HS-27A (cell line): ENCODE results near the gene FAM193A.
"Not testable (repeated sequence)": the region's sequence is repeated elsewhere in the genome, so short reads cannot be mapped to it uniquely, and the experiment has no call there.

Experiments used
- DNase-seq: peaks from one replicate; pipeline ENCODE4 v3.0.0-alpha.2; 2012; ENCODE audit warnings: low read depth, missing footprints

The FAM193A gene

GRCh38 chr4:2576290-2576689, 39.8 kb downstream of the FAM193A start:
- DNase-seq = no peak

- DNase-seq = no peak
These were observed 41.7 kb downstream of the FAM193A start for GRCh38 chr4:2578106-2578505.

GRCh38 chr4:2579910-2580309, 43.5 kb downstream of the FAM193A start:
- DNase-seq = no peak

- no peak for DNase-seq
These were observed 46.6 kb downstream of the FAM193A start for GRCh38 chr4:2583092-2583491.

- no peak for DNase-seq
These were observed 47.1 kb downstream of the FAM193A start for GRCh38 chr4:2583517-2583916.

GRCh38 chr4:2586502-2586901, 50.1 kb downstream of the FAM193A start:
- no peak for DNase-seq

- DNase-seq = no peak
These were observed 50.9 kb downstream of the FAM193A start for GRCh38 chr4:2587213-2587823.

- no peak for DNase-seq
These were observed 51.8 kb downstream of the FAM193A start for GRCh38 chr4:2588259-2588658.

- no peak for DNase-seq
These were observed 54.7 kb downstream of the FAM193A start for GRCh38 chr4:2591189-2591588.

GRCh38 chr4:2592014-2592413, 55.6 kb downstream of the FAM193A start:
- not testable (repeated sequence) for DNase-seq

- no peak for DNase-seq
These were observed 56.1 kb downstream of the FAM193A start for GRCh38 chr4:2592572-2592971.

- DNase-seq = no peak
These were observed 56.6 kb downstream of the FAM193A start for GRCh38 chr4:2593003-2593402.

- DNase-seq = no peak
These were observed 59.0 kb downstream of the FAM193A start for GRCh38 chr4:2595436-2595835.

GRCh38 chr4:2595952-2596552, 59.6 kb downstream of the FAM193A start:
- DNase-seq = no peak

GRCh38 chr4:2596611-2597010, 60.2 kb downstream of the FAM193A start:
- no peak for DNase-seq

- no peak for DNase-seq
These were observed 62.3 kb downstream of the FAM193A start for GRCh38 chr4:2598511-2599303.

GRCh38 chr4:2599304-2599654, 62.8 kb downstream of the FAM193A start:
- no peak for DNase-seq

GRCh38 chr4:2600878-2601277, 64.4 kb downstream of the FAM193A start:
- no peak for DNase-seq

- DNase-seq = no peak
These were observed 68.2 kb downstream of the FAM193A start for GRCh38 chr4:2604614-2605013.

GRCh38 chr4:2606960-2607506, 70.6 kb downstream of the FAM193A start:
- DNase-seq = no peak

- DNase-seq = no peak
These were observed 71.4 kb downstream of the FAM193A start for GRCh38 chr4:2607822-2608221.

GRCh38 chr4:2608291-2608690, 71.8 kb downstream of the FAM193A start:
- DNase-seq = no peak

GRCh38 chr4:2615821-2616220, 79.4 kb downstream of the FAM193A start:
- no peak for DNase-seq
